HepG2 (cell line): ENCODE data around the gene CR1L. TPM values are rescaled to one million over a fixed set of nuclear protein-coding genes. Genes with fewer than 3 reads are reported as not detected.
"Not testable (repeated sequence)": the region's sequence is repeated elsewhere in the genome, so short reads cannot be mapped to it uniquely, and the experiment has no call there.

ENCODE experiments used
- ATAC-seq: fragments of 200-7000 bp; cut with Tn5 transposase; 3 replicates; pipeline ENCODE4 v1.9.1; 2020; ENCODE audit warnings: mild to moderate bottlenecking, moderate library complexity
- BruUV-seq: library from RNA; stranded (reverse); fragments of 400-500 nt; replicated peaks from 2 replicates; lab custom pipeline; 2021; lab: Mats Ljungman, UMichigan
- CTCF ChIA-PET: fragments of 300-600 bp; formaldehyde crosslinking; extraction: SDS; loops from one replicate; lab custom pipeline; 2021; ENCODE audit warnings: low total read pairs, inconsistent platforms, low intra/inter-chr PET ratio; lab: Yijun Ruan, JAX
- POLR2A ChIA-PET: fragments of 350-600 bp; sonication (Branson Sonifier 250); formaldehyde crosslinking; loops from one replicate; lab custom pipeline; 2020; ENCODE audit warnings: antibody characterized with exemption, inconsistent platforms; lab: Yijun Ruan, JAX
- DNase-seq: peaks from one replicate; pipeline ENCODE4 v3.0.0-alpha.2; 2015; ENCODE audit warnings: low spot score
- FAIRE-seq: peaks from 3 replicates; lab custom pipeline; 2011; peaks lifted over from hg19 to GRCh38; lab: Jason Lieb, UNC
- H2AFZ ChIP-seq: one replicate; pipeline ENCODE4 v1.6.1; 2011; ENCODE audit warnings: low read length, inconsistent platforms
- H3K27ac ChIP-seq: fragments of 300-600 bp; 3 replicates; pipeline ENCODE4 v1.8.0; 2011; ENCODE audit warnings: mixed run types, mild to moderate bottlenecking, mixed read lengths, low read length, inconsistent platforms; ENCODE audit not compliant: insufficient read depth; ENCODE audit errors: extremely low read length
- H3K27me3 ChIP-seq, 2 experiments: fragments of 200-600 bp in 1 of 2; 2 replicates in 1 of 2; 3 replicates in 1 of 2; pipeline versions ENCODE4 v1.6.0 to v1.8.0; 2011; ENCODE audit warnings: low read length in 2 of 2, mild to moderate bottlenecking in 2 of 2, moderate library complexity in 2 of 2, inconsistent platforms in 1 of 2; ENCODE audit not compliant: insufficient read depth in 2 of 2, control insufficient read depth in 1 of 2
- H3K36me3 ChIP-seq, 2 experiments: fragments of 200-600 bp in 1 of 2; replicated peaks in 1 of 2; 2 replicates in 1 of 2; 3 replicates in 1 of 2; pipeline versions ENCODE4 v1.5.1 to v1.8.0; 2011; ENCODE audit warnings: low read length in 2 of 2, inconsistent platforms in 1 of 2; ENCODE audit not compliant: insufficient read depth in 2 of 2, control insufficient read depth in 1 of 2
- H3K4me1 ChIP-seq: 2 replicates; pipeline ENCODE4 v1.5.1; 2012; ENCODE audit warnings: low read length, inconsistent platforms; ENCODE audit not compliant: insufficient read depth
- H3K4me2 ChIP-seq: 2 replicates; pipeline ENCODE4 v1.6.0; 2011; ENCODE audit warnings: low read depth, low read length, inconsistent platforms
- H3K4me3 ChIP-seq, 3 experiments: fragments of 200-600 bp in 1 of 3; sonication (generic), shearing (Covaris generic) in 1 of 3; replicated peaks in 1 of 3; 2 replicates each; pipeline ENCODE4 v1.5.1; 2011 to 2016; ENCODE audit warnings: low read length in 3 of 3, inconsistent platforms in 2 of 3, low read depth in 2 of 3, mild to moderate bottlenecking in 2 of 3, control low read depth in 1 of 3, mixed read lengths in 1 of 3; ENCODE audit not compliant: insufficient read depth in 1 of 3
- H3K79me2 ChIP-seq: one replicate; pipeline ENCODE4 v1.6.1; 2011; ENCODE audit warnings: low read length, inconsistent platforms; ENCODE audit not compliant: insufficient read depth
- H3K9ac ChIP-seq: 2 replicates; pipeline ENCODE4 v1.6.0; 2011; ENCODE audit warnings: mild to moderate bottlenecking, low read depth, low read length, inconsistent platforms; ENCODE audit not compliant: insufficient read depth
- H3K9me3 ChIP-seq: 2 replicates; pipeline ENCODE4 v1.5.1; 2012; ENCODE audit warnings: mild to moderate bottlenecking, low read length
- H4K20me1 ChIP-seq: 2 replicates; pipeline ENCODE4 v1.6.0; 2011; ENCODE audit warnings: inconsistent platforms, mild to moderate bottlenecking, low read length, moderate library complexity; ENCODE audit not compliant: insufficient read depth
- HNRNPUL1 ChIP-seq: fragments of 200-400 bp; formaldehyde crosslinking; IDR thresholded peaks from 2 replicates; pipeline ENCODE4 v1.6.1; 2017; ENCODE audit warnings: low read depth, mild to moderate bottlenecking, low read length, moderate library complexity
- ZNF30 ChIP-seq: sonication (generic); formaldehyde crosslinking; IDR thresholded peaks from 2 replicates; pipeline ENCODE4 v1.5.0; 2020; ENCODE audit warnings: mild to moderate bottlenecking, missing genetic modification reagents
- WGBS: methylation state at CpG from one replicate; pipeline ENCODE4 v1.1.6; 2017; ENCODE audit warnings: low lambda C conversion rate; 5-methylcytosine and 5-hydroxymethylcytosine counted together
- in situ Hi-C: cut with HindIII; loops from 2 replicates; pipeline ENCODE4 v1.10.0; 2017; ENCODE audit warnings: low pct_unique_long_range_greater_than_20kb; ENCODE audit not compliant: extremely low pct_ligation_motif_present
- intact Hi-C: fragments of 100-400 bp; cut with micrococcal nuclease; formaldehyde crosslinking; loops from one replicate; pipeline ENCODE4 v1.10.0; 2022; ENCODE audit not compliant: unreplicated experiment
- polyA plus RNA-seq, 8 experiments: library from polyadenylated mRNA; depleted of rRNA in 3 of 8; stranded (reverse) in 7 of 8; unstranded in 1 of 8; fragments of >200 nt; fragmentation: Illumina TruSeq in 4 of 8; extraction: Trizol in 4 of 8; gene quantifications; 2 replicates each; pipeline versions ENCODE4 v1.2.1 to v1.2.3, GENCODE V29; 2011 to 2016; ENCODE audit warnings: low read depth in 4 of 8, missing spikeins in 1 of 8, mixed read lengths in 1 of 8; ENCODE audit not compliant: insufficient read depth in 1 of 8
- total RNA-seq, 5 experiments: library from RNA; depleted of rRNA; stranded (reverse); fragments of >200 nt; fragmentation: Illumina TruSeq; extraction: Trizol; gene quantifications; 2 replicates each; pipeline ENCODE4 v1.2.3, GENCODE V29; 2016; ENCODE audit warnings: low read depth in 1 of 5

Gene CR1L
- total and polyA plus RNA-seq, 2 of the 13 experiments (the other 11 are each of a cell fraction or from before 2014, with no cell fraction given) = not detected

DNA sequence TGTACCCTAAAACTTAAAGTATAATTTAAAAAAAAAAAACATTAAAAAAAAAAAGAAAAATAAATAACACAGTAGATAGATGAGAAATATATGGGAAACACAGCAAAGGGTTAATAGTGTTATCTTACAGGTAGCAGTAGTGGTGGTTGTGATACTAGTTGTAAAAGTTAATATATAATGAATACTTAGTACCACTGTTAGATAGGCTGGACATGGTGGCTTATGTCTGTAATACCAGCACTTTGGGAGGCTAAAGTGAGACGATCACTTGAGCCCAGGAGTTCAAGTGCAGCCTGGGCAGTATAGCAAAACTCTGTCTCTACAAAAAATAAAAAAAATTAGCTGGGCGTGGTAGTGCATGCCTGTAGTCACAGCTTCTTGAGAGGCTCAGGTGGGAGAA is 74.3 kb downstream of the CR1L start (continued):
- no peak for TF ChIP-seq ZNF30 (CRISPR knock-in tag)

DNA sequence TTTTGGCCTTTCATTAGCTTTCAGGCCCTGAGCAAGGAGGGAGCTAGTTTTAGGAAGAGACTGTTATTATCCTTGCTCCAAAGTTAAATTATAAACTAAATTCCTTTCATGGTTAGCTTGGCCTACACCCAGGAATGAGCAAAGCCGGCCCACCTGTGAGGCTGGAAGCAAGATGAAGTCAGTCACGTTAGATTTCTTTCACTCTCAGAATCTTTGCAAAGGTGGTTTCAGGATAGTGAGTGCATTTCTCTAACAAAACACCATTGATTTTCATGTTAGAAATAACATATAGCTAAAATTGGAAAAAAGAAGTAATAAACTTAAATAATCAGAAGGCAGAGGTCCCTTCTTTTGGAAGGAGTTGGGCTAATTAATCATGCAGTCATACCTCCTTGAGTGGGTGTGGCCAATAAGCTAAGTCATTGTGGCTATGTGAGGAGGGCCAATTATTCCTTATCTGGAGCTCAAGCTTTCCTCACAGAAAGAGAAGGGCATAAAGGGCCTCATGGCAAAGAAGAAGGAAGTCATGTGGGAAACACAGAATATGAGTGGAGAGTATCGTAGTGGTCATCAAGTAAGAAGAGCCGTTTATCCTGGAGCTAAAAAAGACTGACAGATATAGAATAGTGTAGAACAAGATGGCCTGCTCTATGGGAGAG is 83.4 kb downstream of the CR1L start:
- H3K9me3 ChIP-seq, POLR2A ChIA-PET, H3K36me3 ChIP-seq, H3K79me2 ChIP-seq, H3K9ac ChIP-seq, H3K27ac ChIP-seq, H4K20me1 ChIP-seq, FAIRE-seq, BruUV-seq, in situ Hi-C loops, H3K4me3 ChIP-seq, intact Hi-C loops, ATAC-seq, H3K27me3 ChIP-seq, DNase-seq, H3K4me2 ChIP-seq, H2AFZ ChIP-seq, H3K4me1 ChIP-seq, CTCF ChIA-PET: not testable (repeated sequence)
- WGBS = 36% methylated on average over 4 of the region's 4 CpGs

DNA sequence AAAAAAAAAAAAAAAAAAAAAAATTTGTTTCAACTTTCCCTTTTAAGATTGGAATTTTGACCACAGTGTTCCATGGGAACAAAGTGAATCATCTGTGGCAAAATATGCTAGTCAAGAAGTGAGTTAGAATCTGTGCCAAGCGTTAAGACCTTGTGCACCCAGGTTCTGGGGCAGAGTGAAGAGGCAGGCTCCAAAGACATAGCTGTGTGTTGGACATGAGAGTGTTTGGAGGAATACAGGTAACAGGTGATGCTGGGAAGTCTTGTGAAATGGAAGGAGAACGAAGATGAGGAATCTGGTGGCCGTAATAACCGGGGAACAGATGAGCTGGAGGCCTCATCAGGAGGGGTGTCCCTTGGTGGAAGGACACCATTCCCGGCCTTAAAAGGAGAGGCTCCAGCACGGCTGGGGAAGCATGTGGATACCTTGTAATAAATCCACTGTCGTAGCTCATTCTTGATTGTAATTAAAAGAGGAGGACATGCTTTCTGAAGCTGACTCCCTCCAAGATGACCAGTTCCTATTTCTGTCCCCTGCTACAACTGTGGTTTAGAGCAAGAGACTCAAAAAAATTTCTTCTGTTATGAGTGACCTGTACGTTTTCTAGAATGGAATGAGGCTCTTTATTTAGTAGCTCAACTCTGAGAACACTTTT is 92.7 kb downstream of the CR1L start:
- H2AFZ ChIP-seq, H4K20me1 ChIP-seq, FAIRE-seq, H3K9ac ChIP-seq, H3K36me3 ChIP-seq, H3K27me3 ChIP-seq, CTCF ChIA-PET, BruUV-seq, intact Hi-C loops, H3K9me3 ChIP-seq, H3K27ac ChIP-seq, DNase-seq, H3K79me2 ChIP-seq, in situ Hi-C loops: not testable (repeated sequence)
- peak; percentile 88; the same call in 1 of the 2 replicates for TF ChIP-seq HNRNPUL1
- POLR2A ChIA-PET = interaction anchor here (0.9 to 1.9 kb wide), 2 partner anchors 11 to 15 kb away, joined by 3 to 9 read pairs; partner anchors contain the start of gene CD46
- Histone ChIP-seq H3K4me3 (peak overlapping the region in 2 of 3 experiments; percentile 1 to 19; a peak in 1 of 6 replicates), H3K4me1 (peaks cover 13% of the 10 kb centered on the region), H3K4me2 (peak overlapping the region; percentile 72)
- WGBS = 4% methylated on average over 8 of the region's 8 CpGs
- ATAC-seq = peak; percentile 51
